ENCODE results near the gene NAALADL2. TPM values are rescaled to one million over a fixed set of nuclear protein-coding genes. Genes with fewer than 3 reads are reported as not detected.

NAALADL2 gene
- total and polyA plus RNA-seq, 2 of the 8 experiments (the other 6 are each of a cell fraction or from before 2014, with no cell fraction given): 0.12 to 0.22 TPM

- ChIA-PET CTCF (ENCODE audit: partially characterized antibody) (no interaction called here), POLR2A (ENCODE audit: partially characterized antibody) (no interaction called here)
- no peak overlapping the region for H4K8ac ChIP-seq (ENCODE audit: extremely low read depth, insufficient read depth, low read length)
- no peaks in the 10 kb centered on the region for H3K4me1 ChIP-seq (replicated peaks in 1 of 4; ENCODE audit: control insufficient read depth in 3 of 4, insufficient read depth in 4 of 4, low read length in 3 of 4)
- no peaks in the 10 kb centered on the region for H3K27me3 ChIP-seq (replicated peaks in 1 of 4; ENCODE audit: control insufficient read depth in 3 of 4, extremely low read depth in 1 of 4, insufficient read depth in 3 of 4, low read length in 3 of 4)
- no peak overlapping the region for H3K4me2 ChIP-seq (ENCODE audit: insufficient read depth in 1 of 2, low read depth in 2 of 2, low read length in 2 of 2)
- H3K36me3 ChIP-seq (ENCODE audit: control insufficient read depth in 2 of 4, insufficient read depth in 4 of 4, low read length in 3 of 4): no peaks in the 10 kb centered on the region
- H3K18ac ChIP-seq (ENCODE audit: extremely low read depth, low read length): no peak overlapping the region
- H4K20me1 ChIP-seq (replicated peaks in 1 of 2; ENCODE audit: control insufficient read depth in 1 of 2, insufficient read depth in 2 of 2, low read length in 2 of 2): no peaks in the 10 kb centered on the region
- no peak overlapping the region for H3K23ac ChIP-seq (ENCODE audit: insufficient read length)
- DNase-seq (ENCODE audit: low read depth in 1 of 2, low spot score in 2 of 2) (no peak), FAIRE-seq (no peak)
- no peak overlapping the region for H2BK5ac ChIP-seq (ENCODE audit: low read depth, low read length)
- H2BK12ac ChIP-seq (ENCODE audit: low read depth, low read length): no peak overlapping the region
- H3K79me2 ChIP-seq (ENCODE audit: control insufficient read depth in 1 of 2, insufficient read depth in 2 of 2, low read length in 2 of 2): no peaks in the 10 kb centered on the region
- H3K9ac ChIP-seq (replicated peaks in 1 of 4; ENCODE audit: extremely low read depth in 1 of 4, low read depth in 3 of 4, low read length in 3 of 4): no peak overlapping the region
- H4K91ac ChIP-seq (replicated peaks; ENCODE audit: insufficient read length, low read length): no peak overlapping the region
- H3K4me3 ChIP-seq (ENCODE audit: extremely low read depth in 1 of 4, insufficient read depth in 2 of 4, low read depth in 3 of 4, low read length in 4 of 4): no peak overlapping the region
- H2AFZ ChIP-seq (ENCODE audit: low read length): no peak overlapping the region
- no peak overlapping the region for H4K5ac ChIP-seq (ENCODE audit: insufficient read length, low read depth, low read length)
- no peak overlapping the region for H3K4ac ChIP-seq (replicated peaks; ENCODE audit: insufficient read length, low read depth, low read length)
- H2AK5ac ChIP-seq (ENCODE audit: low read depth, low read length): no peak overlapping the region
- H3K79me1 ChIP-seq (ENCODE audit: low read depth, low read length): no peaks in the 10 kb centered on the region
- WGBS, 2 experiments (ENCODE audit: extremely low coverage in 1 of 2, insufficient coverage in 1 of 2, insufficient read length in 1 of 2, insufficient replicate concordance in 2 of 2, low coverage in 1 of 2, low lambda C conversion rate in 2 of 2, missing lambda C conversion rate in 1 of 2): 91% methylated on average over 3 of the region's 3 CpGs; no CpG with 5 or more reads in 1 of the 2 experiments
- no peaks in the 10 kb centered on the region for H3K9me3 ChIP-seq (ENCODE audit: insufficient read depth in 2 of 2, low read depth in 1 of 2, low read length in 1 of 2)
- H2BK15ac ChIP-seq (ENCODE audit: low read length): no peak overlapping the region
- TF ChIP-seq HDAC6 (IDR thresholded peaks at IDR 0.05; ENCODE audit: low read depth, low read length): no peak
- TF ChIP-seq BACH1 (IDR thresholded peaks at IDR 0.05; ENCODE audit: low read length): no peak
- TF ChIP-seq CEBPB (IDR thresholded peaks at IDR 0.05; ENCODE audit: low read depth, low read length): no peak
- no peak for TF ChIP-seq SAP30 (IDR thresholded peaks at IDR 0.05; ENCODE audit: insufficient read depth, insufficient replicate concordance, low read length)
- no peak for TF ChIP-seq SIN3A (conservative IDR thresholded peaks at IDR 0.05 in 1 of 2, IDR thresholded peaks at IDR 0.05 in 1 of 2; ENCODE audit: low read depth in 1 of 2, low read length in 2 of 2)
- no peak for TF ChIP-seq TEAD4 (IDR thresholded peaks at IDR 0.05; ENCODE audit: low read depth, low read length)
- TF ChIP-seq GABPA (IDR thresholded peaks at IDR 0.05; ENCODE audit: borderline replicate concordance, insufficient read depth, low read length): no peak
- TF ChIP-seq HDAC2 (IDR thresholded peaks at IDR 0.05; ENCODE audit: borderline replicate concordance in 1 of 2, low read depth in 2 of 2, low read length in 2 of 2): no peak
- TF ChIP-seq ATF2 (IDR thresholded peaks at IDR 0.05; ENCODE audit: low read length): no peak
- no peak for TF ChIP-seq EGR1 (IDR thresholded peaks at IDR 0.05; ENCODE audit: borderline replicate concordance, low read depth, low read length)
- no peak for TF ChIP-seq TBP (IDR thresholded peaks at IDR 0.05; ENCODE audit: low read depth, low read length)
- no peak overlapping the region for H2BK20ac ChIP-seq (ENCODE audit: low read length)
- H3K14ac ChIP-seq (ENCODE audit: insufficient read length): no peak overlapping the region
- H3K56ac ChIP-seq (replicated peaks; ENCODE audit: insufficient read length, low read depth, low read length): no peak overlapping the region
- H3K27ac ChIP-seq (ENCODE audit: low read depth, low read length): no peak overlapping the region
- no peak overlapping the region for H2BK120ac ChIP-seq (replicated peaks; ENCODE audit: low read depth, low read length)
- H3K23me2 ChIP-seq (ENCODE audit: low read depth, low read length): no peaks in the 10 kb centered on the region
Observed at GRCh38 chr3:175670557-175670956, 811.4 kb downstream of the NAALADL2 start.
